Measurements from ENCODE around the gene SUCNR1.
"Not testable (repeated sequence)": the region's sequence is repeated elsewhere in the genome, so short reads cannot be mapped to it uniquely, and the experiment has no call there.

Gene SUCNR1

GRCh38 chr3:151874079-151874478 is 636 bp downstream of the SUCNR1 start:
- peak; percentile 60 to 82 for DNase-seq

- peak; percentile 70 to 83 for DNase-seq
Measured at GRCh38 chr3:151875759-151876158, 2.3 kb downstream of the SUCNR1 start.

- no peak for DNase-seq
Measured at GRCh38 chr3:151877269-151877668, 3.8 kb downstream of the SUCNR1 start.

GRCh38 chr3:151878465-151878864 is 5.0 kb downstream of the SUCNR1 start:
- DNase-seq = no peak

- DNase-seq = no peak
Measured at GRCh38 chr3:151879037-151879436, 5.6 kb downstream of the SUCNR1 start.

GRCh38 chr3:151879679-151880415 is 6.4 kb downstream of the SUCNR1 start:
- peak in 1 of 2 donors; percentile 26 for DNase-seq

GRCh38 chr3:151880416-151880690 is 6.9 kb downstream of the SUCNR1 start:
- no peak for DNase-seq

- no peak for DNase-seq
Measured at GRCh38 chr3:151881137-151881536, 7.7 kb downstream of the SUCNR1 start.

GRCh38 chr3:151885397-151885796 is 12.0 kb downstream of the SUCNR1 start:
- DNase-seq = not testable (repeated sequence)

- DNase-seq = not testable (repeated sequence)
Measured at GRCh38 chr3:151887450-151888211, 14.2 kb downstream of the SUCNR1 start.

- no peak for DNase-seq
Measured at GRCh38 chr3:151890721-151891141, 17.3 kb downstream of the SUCNR1 start.

- DNase-seq = no peak
Measured at GRCh38 chr3:151891721-151892120, 18.3 kb downstream of the SUCNR1 start.

GRCh38 chr3:151894219-151894618 is 20.8 kb downstream of the SUCNR1 start:
- DNase-seq = no peak

GRCh38 chr3:151895478-151896241 is 22.2 kb downstream of the SUCNR1 start:
- no peak for DNase-seq

- no peak for DNase-seq
Measured at GRCh38 chr3:151896246-151897012, 23.0 kb downstream of the SUCNR1 start.

GRCh38 chr3:151898121-151898520 is 24.7 kb downstream of the SUCNR1 start:
- DNase-seq = not testable (repeated sequence)

GRCh38 chr3:151898564-151899261 is 25.3 kb downstream of the SUCNR1 start:
- DNase-seq = peak in 1 of 2 donors; percentile 56

- DNase-seq = no peak
Measured at GRCh38 chr3:151899996-151900395, 26.6 kb downstream of the SUCNR1 start.

GRCh38 chr3:151900460-151900859 is 27.0 kb downstream of the SUCNR1 start:
- DNase-seq = no peak

- no peak for DNase-seq
Measured at GRCh38 chr3:151900884-151901643, 27.6 kb downstream of the SUCNR1 start.

- no peak for DNase-seq
Measured at GRCh38 chr3:151901644-151902285, 28.3 kb downstream of the SUCNR1 start.

All from inflammatory macrophage treated with lipopolysaccharide for 1 hour (primary cell).